T-helper 1 cell treated with Interleukin-12 subunit alpha and Interleukin-12 subunit beta and Interleukin-4 antibody, amounts not matched to agents 30 ng/mL and 1 ng/mL, for 36 hours (primary cell): ENCODE measurements around the gene NCEH1. TPM values are rescaled to one million over a fixed set of nuclear protein-coding genes. Genes with fewer than 3 reads are reported as not detected.

Source experiments
- intact Hi-C: fragments of 100-400 bp; cut with micrococcal nuclease; formaldehyde crosslinking; loops from one replicate; pipeline ENCODE4 v1.15.1; 2024
- total RNA-seq: library from RNA; stranded (reverse); gene quantifications from 2 replicates; pipeline ENCODE4 v1.2.3, GENCODE V29; 2022

The NCEH1 gene
- total RNA-seq, 1 donor from 2014 or later: 8.8 TPM

- intact Hi-C loops: loop anchor here (1.0 to 2.0 kb wide), 3 partner anchors 24 to 135 kb away; partner anchors contain the start of gene ECT2
These were observed 94.8 kb downstream of the NCEH1 start for GRCh38 chr3:172616031-172616461.

- intact Hi-C loops: no loop called here
These were observed 95.6 kb downstream of the NCEH1 start for GRCh38 chr3:172615296-172615695.

- intact Hi-C loops: no loop called here
These were observed 96.3 kb downstream of the NCEH1 start for GRCh38 chr3:172614340-172615274.

- intact Hi-C loops: no loop called here
These were observed 97.0 kb downstream of the NCEH1 start for GRCh38 chr3:172613845-172614244.

- intact Hi-C loops: no loop called here
These were observed 97.8 kb downstream of the NCEH1 start for GRCh38 chr3:172612871-172613678.

- intact Hi-C loops: no loop called here
These were observed 101.1 kb downstream of the NCEH1 start for GRCh38 chr3:172609750-172610149.

- intact Hi-C loops: no loop called here
These were observed 102.3 kb downstream of the NCEH1 start for GRCh38 chr3:172608575-172608974.

- intact Hi-C loops: no loop called here
These were observed 103.4 kb downstream of the NCEH1 start for GRCh38 chr3:172607305-172608121.

- intact Hi-C loops: no loop called here
These were observed 104.8 kb downstream of the NCEH1 start for GRCh38 chr3:172606021-172606420.

GRCh38 chr3:172604895-172605646 lies 105.8 kb downstream of the NCEH1 start:
- intact Hi-C loops: no loop called here

- intact Hi-C loops: no loop called here
These were observed 109.6 kb downstream of the NCEH1 start for GRCh38 chr3:172601066-172601832.

GRCh38 chr3:172600644-172601065 lies 110.2 kb downstream of the NCEH1 start:
- intact Hi-C loops: no loop called here

GRCh38 chr3:172598904-172599303 lies 112.0 kb downstream of the NCEH1 start:
- intact Hi-C loops: loop anchor here (5.0 to 10.0 kb wide), 4 partner anchors 464 to 1694 kb away; partner anchors contain the start of genes EIF5A2 and FNDC3B

GRCh38 chr3:172596394-172596706 lies 114.5 kb downstream of the NCEH1 start:
- intact Hi-C loops: loop anchor here (1.0 to 10.0 kb wide), 13 partner anchors 27 to 1692 kb away; partner anchors contain the start of genes EIF5A2, FNDC3B and TNFSF10

GRCh38 chr3:172595664-172596393 lies 115.0 kb downstream of the NCEH1 start:
- intact Hi-C loops: loop anchor here (1.0 to 10.0 kb wide), 13 partner anchors 27 to 1691 kb away; partner anchors contain the start of genes EIF5A2, FNDC3B and TNFSF10

- intact Hi-C loops: loop anchor here (5.0 to 10.0 kb wide), 4 partner anchors 460 to 1690 kb away; partner anchors contain the start of genes EIF5A2 and FNDC3B
These were observed 115.8 kb downstream of the NCEH1 start for GRCh38 chr3:172594900-172595663.

GRCh38 chr3:172592898-172593669 lies 117.8 kb downstream of the NCEH1 start:
- intact Hi-C loops: loop anchor here (1.0 to 10.0 kb wide), 15 partner anchors 13 to 1688 kb away; partner anchors contain the start of genes ECT2, EIF5A2 and TNFSF10
